UCSD-AML1 (cell line): ENCODE data around the gene PSMC5.
"Not testable (repeated sequence)": the region's sequence is repeated elsewhere in the genome, so short reads cannot be mapped to it uniquely, and the experiment has no call there.

Source experiments
- DNase-seq: peaks from one replicate; lab custom pipeline; 2025; ENCODE audit not compliant: unreplicated experiment; lab: John Stamatoyannopoulos, UW

Gene PSMC5

GRCh38 chr17:63869491-63870291 is 42.5 kb downstream of the PSMC5 start:
- DNase-seq = not testable (repeated sequence)

DNA sequence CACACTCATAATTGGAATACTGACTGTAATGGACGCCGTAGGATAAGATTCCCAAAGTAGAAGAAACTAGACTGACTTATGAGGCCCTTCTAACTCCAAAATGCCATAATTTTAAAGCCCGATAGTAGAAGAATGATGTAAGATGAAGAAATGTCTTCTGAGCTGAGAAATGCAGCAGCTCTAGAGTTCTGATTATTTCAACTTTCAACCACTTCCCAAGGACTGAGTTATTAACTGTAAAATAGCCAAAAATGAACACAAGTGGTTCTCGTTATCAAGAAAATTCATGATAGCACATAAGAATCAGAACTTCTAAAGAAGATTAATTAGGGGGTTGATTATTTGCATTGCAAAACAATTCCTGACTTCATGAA is 43.0 kb downstream of the PSMC5 start:
- DNase-seq = not testable (repeated sequence)

DNA sequence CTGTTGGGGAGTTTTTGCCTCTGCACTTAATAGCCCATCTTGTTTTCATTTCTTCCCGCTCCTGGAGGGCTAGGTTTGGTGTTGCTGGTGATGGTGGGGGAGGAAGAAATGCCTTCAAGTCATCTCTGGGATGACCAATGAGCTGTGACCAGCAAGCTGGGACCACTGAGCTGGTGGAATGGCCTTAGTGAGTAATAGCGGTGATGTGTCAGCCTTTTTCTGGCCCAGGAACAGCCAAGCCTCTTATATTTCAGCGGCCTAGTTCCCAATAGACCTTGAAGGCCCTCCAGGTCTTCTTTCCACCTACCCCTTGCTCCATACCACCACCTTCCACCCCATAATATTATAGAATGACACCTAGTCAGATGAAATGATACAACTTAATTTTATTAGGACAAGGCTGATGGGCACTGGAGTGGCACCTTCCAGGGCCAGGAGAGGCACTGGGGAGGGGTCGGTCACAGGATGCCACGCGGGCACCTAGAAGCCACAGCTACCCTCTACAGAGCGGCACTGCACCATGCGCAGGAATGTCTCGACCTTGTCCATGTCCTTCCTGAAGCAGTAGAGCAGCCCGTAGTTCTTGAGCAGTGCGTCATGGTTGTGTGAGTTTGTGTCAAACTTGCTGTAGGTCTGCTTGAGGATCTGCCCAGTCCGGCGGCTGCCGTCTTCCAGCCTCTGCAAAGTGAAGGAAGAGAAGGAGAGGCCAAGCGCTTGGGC is 44.6 kb downstream of the PSMC5 start:
- not testable (repeated sequence) for DNase-seq

GRCh38 chr17:63873577-63873976 is 46.3 kb downstream of the PSMC5 start, which contains the start of gene CSH2:
Gene CSH2, minus strand, starts transcription at chr17:63873677. Its CDS starts 63 bp downstream, at chr17:63873614.
- DNase-seq = not testable (repeated sequence)

GRCh38 chr17:63874061-63874626 is 46.9 kb downstream of the PSMC5 start:
- DNase-seq = not testable (repeated sequence)

DNA sequence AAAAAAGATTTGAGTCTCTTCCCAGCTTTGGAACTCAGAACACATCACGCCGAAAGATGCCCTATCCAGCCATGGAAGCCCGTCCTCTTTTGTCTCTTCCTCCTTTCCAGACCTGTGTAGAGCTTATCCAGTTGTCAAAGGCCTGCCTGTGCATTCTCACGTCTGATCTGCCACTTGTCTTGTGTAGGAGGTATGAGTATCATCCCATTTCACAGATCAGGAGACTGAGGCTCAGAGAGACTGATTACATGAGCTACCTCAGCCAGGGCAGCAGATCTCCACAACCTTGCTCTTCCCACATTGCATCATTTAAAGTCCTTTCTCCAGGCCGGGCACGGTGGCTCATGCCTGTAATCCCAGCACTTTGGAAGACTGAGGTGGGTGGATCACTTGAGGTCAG is 47.5 kb downstream of the PSMC5 start:
- DNase-seq = not testable (repeated sequence)

DNA sequence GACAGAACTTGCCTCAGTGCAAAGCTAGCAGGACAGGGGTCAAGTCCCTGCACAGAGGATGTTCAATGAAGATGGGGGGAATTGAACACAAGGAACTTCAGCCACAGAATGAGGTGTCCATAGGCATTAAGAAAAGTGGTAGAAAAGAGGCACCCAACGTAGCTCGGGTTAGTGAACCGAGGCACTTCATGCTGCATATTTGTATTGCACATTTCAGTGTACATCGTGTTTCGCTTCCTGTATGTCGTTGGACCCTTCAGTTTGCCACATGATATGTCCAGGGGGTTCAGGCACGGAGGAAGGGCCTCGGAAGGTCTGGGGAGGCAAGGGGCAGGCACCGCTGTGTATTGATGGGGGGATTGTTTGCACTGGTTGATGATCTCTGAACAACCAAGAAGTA is 51.2 kb downstream of the PSMC5 start:
- not testable (repeated sequence) for DNase-seq

- no peak for DNase-seq
Measured at GRCh38 chr17:63880706-63881105, 53.5 kb downstream of the PSMC5 start.

- DNase-seq = not testable (repeated sequence)
Measured at GRCh38 chr17:63881337-63881736, 54.1 kb downstream of the PSMC5 start.
